GM21619 (cell line): ENCODE measurements around the gene COA3.
"Not testable (repeated sequence)": the region's sequence is repeated elsewhere in the genome, so short reads cannot be mapped to it uniquely, and the experiment has no call there.

ENCODE experiments used
- ATAC-seq: cut with Tn5 transposase; IDR thresholded peaks from one replicate; pipeline ENCODE4 v1.9.1; 2021; ENCODE audit not compliant: unreplicated experiment

Gene COA3

DNA sequence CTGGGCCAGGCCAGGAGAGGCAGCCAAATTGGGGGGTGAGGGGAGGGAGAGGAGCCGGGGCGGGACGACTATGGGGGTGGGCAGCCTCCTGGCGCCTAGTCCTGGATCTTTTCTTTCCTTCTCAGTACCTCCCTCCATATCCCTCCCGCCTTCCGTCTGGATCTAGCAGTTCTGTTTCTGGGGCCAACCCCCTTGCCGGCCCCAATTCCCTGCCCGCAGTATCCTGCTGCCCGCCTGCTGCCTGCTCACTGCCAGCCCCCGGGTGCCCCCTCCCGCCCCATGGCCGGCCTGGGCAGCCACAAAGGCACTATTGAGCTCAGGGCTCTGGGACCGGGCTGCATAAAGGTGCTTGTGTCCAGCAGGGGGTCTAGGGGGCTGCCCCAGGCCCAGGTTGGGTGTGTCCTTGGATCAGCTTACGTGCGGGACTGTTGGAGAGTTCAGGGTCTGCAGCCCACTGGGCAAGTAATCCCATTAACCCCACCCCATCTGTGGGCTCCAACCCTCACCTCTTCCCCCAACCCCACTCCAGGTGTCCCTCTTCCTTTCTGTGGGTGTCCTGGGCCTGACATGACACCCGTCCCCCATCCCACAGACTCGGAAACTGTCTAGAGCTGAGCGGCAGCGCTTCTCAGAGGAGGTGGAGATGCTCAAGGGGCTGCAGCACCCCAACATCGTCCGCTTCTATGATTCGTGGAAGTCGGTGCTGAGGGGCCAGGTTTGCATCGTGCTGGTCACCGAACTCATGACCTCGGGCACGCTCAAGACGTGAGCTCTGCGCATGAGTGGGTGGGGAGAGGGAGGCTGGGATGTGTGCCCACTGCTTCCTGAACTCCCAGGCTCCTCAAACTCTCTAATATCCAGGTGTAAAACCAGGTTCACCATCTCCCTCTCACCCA lies 16.1 kb downstream of the COA3 start:
- ATAC-seq = no peak

DNA sequence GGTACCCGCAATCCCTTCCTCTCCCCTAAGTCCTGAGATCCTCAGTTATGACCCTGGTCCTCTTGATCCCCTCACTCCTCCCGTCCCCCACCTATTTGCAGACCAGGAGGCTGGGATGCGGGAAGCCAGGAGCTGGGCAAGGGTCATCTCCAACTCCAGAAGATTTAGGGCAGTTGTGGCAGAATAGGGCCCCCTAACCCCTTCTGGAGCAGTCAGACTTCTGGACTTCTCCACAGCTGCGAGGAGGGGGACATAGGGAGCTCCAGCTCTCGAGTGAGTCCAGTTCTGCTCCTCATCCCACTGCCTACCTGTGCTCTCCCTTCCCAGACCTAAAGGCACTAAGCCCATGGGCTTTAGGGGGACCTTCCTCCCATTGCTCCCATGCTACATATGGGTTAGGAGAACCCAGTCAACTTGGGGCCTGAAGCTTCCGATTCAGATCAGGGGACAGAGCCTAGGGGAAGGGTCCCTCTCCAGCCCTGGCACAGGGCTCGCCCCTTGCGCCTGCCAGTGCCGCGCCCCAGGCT lies 16.8 kb downstream of the COA3 start:
- ATAC-seq = no peak

DNA sequence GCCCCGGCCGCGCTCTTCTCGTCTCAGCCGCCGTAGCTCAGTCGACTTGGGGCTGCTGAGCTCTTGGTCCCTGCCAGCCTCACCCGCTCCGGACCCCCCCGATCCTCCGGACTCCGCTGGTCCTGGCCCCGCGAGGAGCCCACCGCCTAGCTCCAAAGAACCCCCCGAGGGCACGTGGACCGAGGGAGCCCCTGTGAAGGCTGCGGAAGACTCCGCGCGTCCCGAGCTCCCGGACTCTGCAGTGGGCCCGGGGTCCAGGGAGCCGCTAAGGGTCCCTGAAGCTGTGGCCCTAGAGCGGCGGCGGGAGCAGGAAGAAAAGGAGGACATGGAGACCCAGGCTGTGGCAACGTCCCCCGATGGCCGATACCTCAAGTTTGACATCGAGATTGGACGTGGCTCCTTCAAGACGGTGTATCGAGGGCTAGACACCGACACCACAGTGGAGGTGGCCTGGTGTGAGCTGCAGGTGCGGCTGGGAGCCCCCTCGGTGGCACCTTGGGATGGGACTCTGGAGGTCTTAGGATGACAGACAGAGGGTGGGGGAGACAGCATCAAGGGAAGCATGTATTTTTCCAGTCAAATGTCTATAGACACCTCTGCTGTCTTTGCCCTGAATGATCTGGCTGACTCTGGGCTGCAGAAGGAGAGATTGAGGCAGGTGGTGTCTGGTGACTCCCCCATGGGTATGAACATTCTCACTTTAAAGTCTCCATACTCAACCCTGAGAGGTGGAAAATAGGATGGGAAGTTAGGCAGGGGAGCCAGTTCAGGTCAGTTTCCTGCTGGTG lies 17.5 kb downstream of the COA3 start:
- ATAC-seq = no peak

DNA sequence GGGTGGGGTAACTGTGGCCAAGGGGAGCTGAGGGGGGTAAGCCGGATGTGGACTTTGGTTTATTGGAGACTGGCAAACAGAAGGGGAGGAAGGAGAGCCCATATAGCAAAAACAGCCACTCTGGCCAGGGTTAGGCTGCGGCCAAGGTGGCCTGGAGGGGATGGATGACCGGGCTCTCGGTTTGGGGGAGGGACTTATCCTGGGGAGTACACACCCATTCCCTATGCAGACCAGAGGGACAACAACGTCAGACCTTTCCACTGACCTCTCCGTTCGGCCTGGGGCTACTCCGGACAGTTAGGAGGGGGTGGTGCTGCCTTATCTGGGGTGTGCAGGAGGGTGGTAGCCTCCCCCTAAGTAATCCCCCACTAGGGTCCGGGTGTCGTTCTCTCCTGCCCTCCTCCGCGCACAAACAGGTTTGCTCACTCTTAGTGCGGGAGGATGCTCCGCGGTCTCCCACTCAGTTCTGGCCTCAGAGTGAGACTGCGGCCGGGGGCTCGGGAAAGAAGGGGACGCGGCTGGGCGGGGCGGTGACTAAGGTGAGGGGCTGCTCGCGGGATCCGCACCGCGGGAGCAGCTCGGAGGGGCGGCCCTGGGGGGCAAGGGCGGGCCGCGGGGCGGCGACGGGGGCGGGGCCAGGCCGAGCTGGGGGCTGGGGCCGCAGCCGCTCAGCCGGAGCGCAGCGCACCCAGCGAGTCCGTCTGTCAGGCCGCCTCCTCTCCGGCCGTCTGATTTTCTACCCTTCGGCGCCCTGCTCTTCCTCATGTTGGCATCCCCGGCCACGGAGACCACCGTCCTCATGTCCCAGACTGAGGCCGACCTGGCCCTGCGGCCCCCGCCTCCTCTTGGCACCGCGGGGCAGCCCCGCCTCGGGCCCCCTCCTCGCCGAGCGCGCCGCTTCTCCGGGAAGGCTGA lies 18.3 kb downstream of the COA3 start, which contains the start of gene WNK4:
WNK4 (plus strand) TSS at position 675 of the 915 bp plus-strand sequence; CDS start at position 764, 89 bp downstream.
- ATAC-seq = no peak

DNA sequence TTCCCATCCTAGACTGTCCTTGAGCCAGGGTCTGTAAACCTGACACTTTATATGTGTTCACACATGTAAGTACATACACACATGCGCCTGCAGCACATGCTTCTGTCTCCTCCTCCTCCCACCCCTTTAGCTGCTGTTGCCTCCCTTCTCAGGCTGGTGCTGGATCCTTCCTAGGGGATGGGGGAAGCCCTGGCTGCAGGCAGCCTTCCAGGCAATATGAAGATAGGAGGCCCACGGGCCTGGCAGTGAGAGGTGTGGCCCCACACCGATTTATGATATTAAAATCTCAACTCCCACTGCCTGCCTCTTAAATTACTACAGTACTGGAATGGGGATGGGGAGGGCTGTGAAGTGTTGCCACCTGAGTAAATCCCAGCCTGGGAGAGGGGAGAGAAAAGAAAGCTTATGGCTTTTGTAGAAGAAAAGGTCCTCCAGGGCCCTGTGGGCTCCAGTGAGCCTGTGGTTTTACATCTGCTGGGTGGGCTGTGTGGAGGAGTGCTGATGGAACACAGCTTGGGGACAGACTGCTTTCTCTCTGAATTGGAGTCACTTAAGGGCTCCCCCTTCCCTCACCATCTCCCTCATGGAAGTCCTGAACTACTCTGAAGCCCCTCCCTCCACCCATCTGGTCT lies 19.1 kb downstream of the COA3 start:
- no peak for ATAC-seq

DNA sequence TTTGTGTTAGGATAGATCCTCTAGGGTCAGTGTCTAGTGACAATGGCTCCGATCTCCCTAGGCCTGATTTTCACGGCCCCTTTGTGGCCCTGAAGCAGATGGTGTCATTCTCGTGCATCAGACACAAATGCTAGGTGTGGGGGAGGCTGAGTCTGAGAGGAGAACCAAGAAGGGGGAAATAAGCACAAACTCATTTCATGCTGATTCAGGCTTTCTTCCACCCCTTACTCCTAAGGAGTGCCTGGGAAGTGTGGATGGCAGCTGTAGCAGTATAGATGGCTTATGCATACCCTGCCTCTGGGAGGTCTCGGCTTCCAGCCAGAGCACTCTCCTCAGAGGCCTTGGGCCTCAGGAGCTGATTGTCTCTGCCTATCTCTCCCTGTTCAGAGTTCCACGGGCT lies 19.9 kb downstream of the COA3 start:
- ATAC-seq = no peak

DNA sequence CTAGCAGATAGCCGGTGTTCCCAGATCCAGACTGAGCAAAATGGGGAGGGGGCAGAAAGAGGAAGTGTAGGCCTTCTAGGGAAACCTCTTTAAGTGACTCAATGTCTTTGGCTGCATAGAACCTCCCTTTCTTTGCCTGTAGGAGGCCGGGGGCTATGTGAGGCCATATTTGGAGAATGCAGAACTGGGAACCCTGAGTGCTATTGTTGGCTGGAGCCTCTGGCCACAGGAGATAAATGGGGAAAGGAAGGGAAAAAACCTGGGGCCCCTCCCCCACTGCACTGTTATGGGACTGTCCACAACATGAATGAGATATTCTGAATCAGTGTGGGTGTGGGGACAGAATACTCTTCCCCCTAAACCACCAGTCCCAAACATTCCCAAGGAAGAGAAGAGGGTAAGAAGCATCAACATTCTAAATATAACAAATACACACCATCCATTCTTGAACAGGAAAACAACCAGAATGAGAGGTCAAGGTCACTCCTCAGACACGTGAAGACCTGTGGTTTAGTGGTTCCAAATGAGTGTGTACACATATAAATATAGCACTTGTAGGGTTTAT lies 22.9 kb downstream of the COA3 start:
- no peak for ATAC-seq

DNA sequence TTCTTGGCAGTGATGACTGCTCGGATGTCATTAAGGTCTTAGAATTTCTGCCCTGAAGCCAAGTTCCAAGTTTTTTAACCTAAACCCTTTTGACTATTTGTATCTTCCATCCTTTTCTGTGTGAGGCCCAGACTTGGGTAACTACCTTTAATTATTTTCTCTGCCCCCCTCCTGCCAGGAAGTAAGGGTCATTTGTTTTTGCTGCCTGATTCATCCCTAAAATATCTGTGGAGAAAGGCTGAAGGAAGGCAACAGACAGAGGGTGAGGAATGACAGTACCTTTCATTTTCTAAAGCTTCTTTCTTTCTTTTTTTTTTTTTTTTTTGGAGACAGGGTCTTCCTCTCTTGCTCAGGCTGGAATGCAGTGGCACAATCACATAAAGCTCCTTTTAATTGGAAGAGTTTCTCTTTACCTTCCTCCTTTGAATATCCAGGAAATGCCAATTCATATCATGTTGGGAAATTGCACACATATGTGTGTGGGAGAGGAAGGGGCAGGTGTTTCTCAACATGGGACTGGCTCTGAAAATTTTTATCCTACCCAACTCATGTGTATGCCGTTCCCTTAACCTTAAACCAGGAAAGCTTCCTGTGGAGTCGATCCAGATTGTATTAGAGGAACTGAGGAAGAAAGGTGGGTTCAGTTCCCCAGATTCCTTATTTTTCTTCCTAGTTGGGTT lies 24.3 kb downstream of the COA3 start:
- ATAC-seq = no peak

DNA sequence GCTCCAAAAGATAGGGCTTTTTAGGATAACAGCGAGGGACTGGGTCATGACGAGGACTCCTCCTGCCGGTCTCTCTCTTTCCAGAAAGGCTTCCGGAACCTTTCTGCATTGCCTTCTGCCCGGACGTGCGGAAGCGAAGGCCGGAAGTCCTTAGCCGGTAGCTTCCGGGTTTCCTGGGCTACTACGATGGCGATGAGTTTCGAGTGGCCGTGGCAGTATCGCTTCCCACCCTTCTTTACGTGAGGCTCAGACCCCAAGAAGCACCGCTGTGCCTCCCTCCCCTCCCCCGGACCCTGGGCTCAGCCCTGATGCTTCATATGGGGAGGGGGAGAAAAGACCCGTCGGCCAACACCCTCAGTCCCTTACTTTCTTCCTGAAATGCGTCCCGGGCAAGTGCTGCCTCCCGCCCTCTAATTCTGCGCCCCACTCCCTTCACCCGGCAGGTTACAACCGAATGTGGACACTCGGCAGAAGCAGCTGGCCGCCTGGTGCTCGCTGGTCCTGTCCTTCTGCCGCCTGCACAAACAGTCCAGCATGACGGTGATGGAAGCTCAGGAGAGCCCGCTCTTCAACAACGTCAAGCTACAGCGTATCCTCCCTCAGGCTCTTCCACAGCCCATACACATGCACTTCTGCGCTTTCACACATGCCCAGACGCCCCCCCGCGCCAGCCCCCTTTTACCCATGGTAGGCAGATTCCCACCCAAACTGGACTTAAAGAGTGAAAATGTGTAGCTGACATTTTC lies 25.0 kb downstream of the COA3 start, which contains the start of gene VPS25:
VPS25 (plus strand) TSS at position 160 of the 746 bp plus-strand sequence; CDS start at position 187, 27 bp downstream.
- ATAC-seq = peak; percentile 69

DNA sequence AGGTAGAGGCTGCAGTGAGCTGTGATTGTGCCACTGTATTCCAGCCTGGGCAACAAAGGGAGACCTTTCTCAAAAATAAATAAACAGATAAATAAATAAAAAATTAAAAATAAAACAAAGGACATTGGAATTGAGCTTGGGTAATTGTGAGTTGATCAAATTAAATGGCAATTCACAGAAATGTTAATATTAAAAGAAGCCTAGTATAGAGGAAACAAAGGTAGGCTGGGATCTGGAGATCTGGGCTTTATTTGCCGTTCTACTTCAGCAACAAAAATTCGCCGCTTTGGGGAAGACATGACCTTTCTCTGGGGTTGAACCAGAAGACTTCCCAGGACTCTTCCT lies 25.6 kb downstream of the COA3 start:
- no peak for ATAC-seq

DNA sequence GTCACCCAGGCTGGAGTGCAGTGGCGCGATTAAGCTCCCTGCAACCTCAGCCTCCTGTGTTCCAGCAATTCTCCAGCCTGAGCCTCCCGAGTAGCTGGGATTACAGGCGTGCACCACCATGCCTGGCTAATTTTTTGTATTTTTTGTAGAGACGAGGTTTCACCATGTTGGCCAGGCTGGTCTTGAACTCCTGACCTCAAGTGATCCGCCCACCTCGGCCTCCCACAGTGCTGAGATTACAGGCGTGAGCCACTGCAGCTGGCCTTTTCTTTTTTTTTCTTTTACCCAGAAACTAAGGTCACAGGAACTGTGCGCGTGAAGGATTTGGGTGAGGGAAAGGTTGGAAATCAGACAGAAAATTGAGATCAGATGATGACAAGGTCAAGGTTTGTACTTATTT lies 28.5 kb downstream of the COA3 start:
- not testable (repeated sequence) for ATAC-seq

DNA sequence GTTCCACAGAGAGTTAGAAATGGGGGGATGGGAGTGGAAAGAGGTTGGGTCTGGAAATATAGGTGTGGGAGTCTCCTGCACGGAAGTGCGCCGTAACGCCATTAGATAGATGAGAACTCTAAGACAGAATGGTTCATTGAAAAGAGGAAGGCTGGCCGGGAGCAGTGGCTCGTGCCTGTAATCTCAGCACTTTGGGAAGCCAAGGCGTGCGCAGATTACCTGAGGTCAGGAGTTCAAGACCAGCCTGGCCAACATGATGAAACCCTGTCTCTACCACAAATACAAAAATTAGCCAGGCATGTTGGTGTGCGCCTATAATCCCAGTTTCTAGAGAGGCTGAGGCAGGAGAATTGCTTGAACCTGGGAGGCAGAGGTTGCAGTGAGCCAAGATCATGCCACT lies 30.5 kb downstream of the COA3 start:
- not testable (repeated sequence) for ATAC-seq

DNA sequence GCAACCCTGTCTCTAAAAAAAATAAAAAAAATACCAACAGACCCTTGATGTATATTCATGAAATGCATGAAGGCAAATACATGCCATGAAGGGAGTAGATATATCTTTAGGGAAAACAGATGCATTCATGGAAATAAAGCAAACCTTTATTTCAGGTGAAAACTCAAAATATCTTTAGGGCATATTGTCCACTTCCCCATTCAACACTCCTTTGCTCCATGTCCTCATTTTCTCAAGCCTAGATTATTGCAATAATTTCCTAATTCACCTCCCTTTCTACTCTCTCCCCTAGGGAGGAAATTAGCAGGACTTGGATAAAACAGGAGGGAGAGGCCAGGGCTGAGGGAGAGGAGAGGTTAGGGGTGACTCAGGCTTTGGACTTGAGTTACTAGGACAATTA lies 31.0 kb downstream of the COA3 start:
- ATAC-seq = no peak

DNA sequence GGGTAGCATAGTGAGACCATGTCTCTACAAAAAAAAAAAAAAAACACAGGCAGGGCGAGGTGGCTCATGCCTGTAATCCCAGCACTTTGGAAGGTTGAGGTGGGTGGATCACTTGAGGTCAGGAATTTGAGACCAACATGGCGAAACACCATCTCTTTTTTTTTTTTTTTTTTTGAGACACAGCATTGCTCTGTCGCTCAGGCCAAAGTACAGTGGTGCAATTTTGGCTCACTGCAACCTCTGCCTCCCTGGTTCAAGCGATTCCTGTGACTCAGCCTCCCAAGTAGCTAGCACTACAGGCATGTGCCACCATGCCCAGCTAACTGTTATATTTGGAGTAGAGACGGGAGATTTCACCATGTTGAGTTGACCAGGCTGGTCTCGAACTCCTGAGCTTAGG lies 32.4 kb downstream of the COA3 start:
- no peak for ATAC-seq

DNA sequence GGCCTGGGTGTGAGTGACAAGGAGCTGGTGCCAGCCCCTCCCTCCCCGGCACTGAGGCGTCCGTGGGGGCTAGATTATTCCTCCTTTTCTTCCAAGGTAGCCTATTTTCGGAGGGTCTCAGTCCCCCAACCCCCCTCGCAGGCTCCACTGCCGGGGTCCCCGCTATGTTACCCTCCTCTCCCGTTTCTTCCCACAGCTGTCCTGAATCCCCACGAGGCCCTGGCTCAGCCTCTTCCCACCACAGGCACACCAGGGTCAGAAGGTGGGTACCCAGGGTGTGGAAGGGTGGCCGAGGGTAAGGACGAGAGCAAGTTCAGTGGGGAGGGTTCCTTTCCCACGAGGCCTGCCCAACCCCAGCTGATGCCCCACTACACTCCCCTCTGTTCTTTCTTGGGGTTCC lies 36.9 kb downstream of the COA3 start:
- no peak for ATAC-seq

DNA sequence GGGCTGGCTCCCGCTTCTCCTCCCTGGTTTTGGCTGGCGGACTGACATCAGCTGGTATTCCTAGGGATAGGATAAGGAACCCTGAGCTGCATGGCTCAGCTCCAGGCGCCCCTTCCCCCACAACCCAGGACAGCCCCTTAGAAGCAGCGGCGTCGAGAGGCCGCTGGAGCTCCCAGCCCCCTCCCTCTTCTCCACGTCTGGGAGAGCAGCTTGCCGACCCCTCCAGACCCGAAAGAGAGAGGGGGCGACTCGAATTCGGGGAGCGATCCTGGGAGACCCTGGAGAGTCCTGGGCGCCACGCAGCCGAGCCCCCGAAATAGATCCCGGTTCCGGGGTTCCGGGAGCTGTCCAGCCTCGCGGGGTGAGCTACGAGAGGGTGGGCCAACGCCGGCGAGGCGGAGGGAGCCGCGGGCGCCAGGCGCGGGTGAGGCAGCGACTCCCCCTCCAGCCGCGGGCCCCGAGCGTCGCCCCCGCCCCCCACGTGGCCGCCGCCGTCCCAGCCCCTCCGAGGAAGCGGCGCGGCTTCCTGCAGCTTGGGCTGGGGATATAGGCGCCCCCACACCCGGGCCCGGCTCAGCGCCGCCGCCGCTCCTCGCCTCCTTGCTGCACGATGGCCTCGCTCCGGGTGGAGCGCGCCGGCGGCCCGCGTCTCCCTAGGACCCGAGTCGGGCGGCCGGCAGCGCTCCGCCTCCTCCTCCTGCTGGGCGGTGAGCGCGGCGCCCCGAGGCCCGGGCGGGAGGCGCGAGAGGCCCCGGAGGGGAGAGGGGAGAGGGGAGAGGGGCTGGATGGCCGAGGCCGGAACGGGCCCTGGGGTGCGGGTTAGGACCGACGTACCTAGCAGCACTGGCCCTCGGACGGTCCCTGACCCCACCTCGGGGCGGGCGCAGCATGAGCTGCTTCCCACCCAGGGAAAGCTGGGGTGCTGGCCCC lies 37.6 kb downstream of the COA3 start, which contains the start of gene RAMP2:
RAMP2 (plus strand) TSS at position 576 of the 930 bp plus-strand sequence; CDS start at position 611, 35 bp downstream.
- ATAC-seq = no peak

DNA sequence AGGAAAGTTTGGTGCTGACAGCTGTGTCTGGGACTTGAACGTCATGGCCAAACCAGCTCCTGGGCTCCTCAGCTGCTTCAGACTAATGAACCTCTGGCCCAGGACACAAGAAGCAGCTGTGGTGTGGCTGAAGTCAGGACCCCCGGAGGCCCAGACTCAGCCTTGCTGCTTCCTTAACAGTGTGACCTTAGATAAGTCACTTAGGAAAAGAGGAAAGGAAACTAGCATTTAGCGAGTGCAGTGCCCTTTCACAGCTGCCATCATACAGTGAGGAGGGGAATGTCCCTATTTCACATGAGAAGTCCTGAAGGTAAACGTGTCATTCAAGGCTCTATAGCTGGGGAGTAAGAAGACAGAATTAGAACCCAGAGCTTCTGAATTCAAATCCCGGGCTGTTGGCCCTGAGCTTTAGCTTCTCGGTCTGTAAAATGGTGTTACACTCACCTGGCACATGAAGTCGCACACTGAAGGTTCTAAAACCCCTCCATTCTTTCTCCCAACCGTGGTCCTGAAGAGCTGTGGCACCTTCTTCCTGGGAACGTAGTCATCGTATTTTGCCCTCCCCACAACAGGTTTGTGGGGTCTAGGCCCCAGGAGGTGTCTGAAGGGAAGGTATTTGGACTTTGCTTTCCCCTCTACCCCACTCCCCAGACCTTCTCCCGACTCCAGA lies 38.4 kb downstream of the COA3 start:
- peak; percentile 76 for ATAC-seq
